ENCODE results near the gene FLT1. TPM values are rescaled to one million over a fixed set of nuclear protein-coding genes. Genes with fewer than 3 reads are reported as not detected.

FLT1 gene
- total RNA-seq, 1 donor from 2014 or later: 46.0 TPM

Other genes starting within 250 kb of the FLT1 start
- gene POMP, start 164.0 kb upstream of the FLT1 start, total RNA-seq: 25.0 TPM
- gene SLC46A3, start 223.8 kb upstream of the FLT1 start, total RNA-seq: 2.8 TPM

Measured in ascending aorta (tissue), 1 donor.